GM12878 (cell line): ENCODE results near the gene WNT3A. TPM values are rescaled to one million over a fixed set of nuclear protein-coding genes. Genes with fewer than 3 reads are reported as not detected.
A peak's percentile ranks its signal among the peaks of the same experiment; 100 is the strongest.

Source experiments
- ATAC-seq: fragments of 200-7000 bp; cut with Tn5 transposase; 3 replicates; pipeline ENCODE4 v1.9.1; 2020; ENCODE audit warnings: mild to moderate bottlenecking, moderate library complexity
- BruUV-seq: library from RNA; stranded (reverse); fragments of 400-500 nt; replicated peaks from 2 replicates; lab custom pipeline; 2021; lab: Mats Ljungman, UMichigan
- CTCF ChIA-PET: fragments of 300-600 bp; sonication (Branson Sonifier 250); formaldehyde crosslinking; extraction: SDS; loops from one replicate; lab custom pipeline; 2021; ENCODE audit warnings: inconsistent platforms; lab: Yijun Ruan, JAX
- POLR2A ChIA-PET: fragments of 350-600 bp; formaldehyde crosslinking; extraction: SDS; loops from one replicate; lab custom pipeline; 2021; ENCODE audit warnings: inconsistent platforms; lab: Charles Lee
- RAD21 ChIA-PET: fragments of 300-600 bp; sonication (Branson Sonifier 250); formaldehyde crosslinking; loops from one replicate; lab custom pipeline; 2023; ENCODE audit warnings: antibody characterized with exemption; ENCODE audit not compliant: unreplicated experiment; lab: Charles Lee
- SMC1A ChIA-PET: fragments of 300-600 bp; sonication (Branson Sonifier 250); formaldehyde crosslinking; loops from one replicate; lab custom pipeline; 2023; ENCODE audit not compliant: unreplicated experiment, uncharacterized antibody; lab: Charles Lee
- DNase-seq: peaks from one replicate; pipeline ENCODE4 v3.0.0-alpha.2; 2011; ENCODE audit warnings: low read depth, low spot score
- FAIRE-seq: peaks from 3 replicates; lab custom pipeline; 2011; peaks lifted over from hg19 to GRCh38; lab: Jason Lieb, UNC
- H2AFZ ChIP-seq: 2 replicates; pipeline ENCODE4 v1.6.0; 2011; ENCODE audit warnings: low read depth, low read length, control low read depth; ENCODE audit not compliant: control insufficient read depth
- H3K27ac ChIP-seq: 2 replicates; pipeline ENCODE4 v1.5.1; 2011; ENCODE audit warnings: control low read depth; ENCODE audit not compliant: control insufficient read depth, insufficient read depth
- H3K27me3 ChIP-seq, 2 experiments: replicated peaks in 1 of 2; 2 replicates each; pipeline versions ENCODE4 v1.6.0 to v1.6.1; 2011; ENCODE audit warnings: low read length in 1 of 2; ENCODE audit not compliant: control insufficient read depth in 2 of 2, insufficient read depth in 2 of 2
- H3K36me3 ChIP-seq, 2 experiments: 2 replicates each; pipeline ENCODE4 v1.5.1; 2011; ENCODE audit warnings: low read length in 1 of 2; ENCODE audit not compliant: control insufficient read depth in 2 of 2, insufficient read depth in 2 of 2
- H3K4me1 ChIP-seq: 2 replicates; pipeline ENCODE4 v1.6.1; 2011; ENCODE audit warnings: mild to moderate bottlenecking, low read length, moderate library complexity, mixed read lengths; ENCODE audit not compliant: control insufficient read depth, insufficient read depth
- H3K4me2 ChIP-seq: 2 replicates; pipeline ENCODE4 v1.6.0; 2011; ENCODE audit warnings: control low read depth; ENCODE audit not compliant: control insufficient read depth, insufficient read depth
- H3K4me3 ChIP-seq: fragments of 200-600 bp; sonication (generic); 2 replicates; pipeline ENCODE4 v1.5.1; 2016
- H3K79me2 ChIP-seq: 2 replicates; pipeline ENCODE4 v1.6.0; 2011; ENCODE audit warnings: low read length; ENCODE audit not compliant: control insufficient read depth, insufficient read depth
- H3K9ac ChIP-seq: 2 replicates; pipeline ENCODE4 v1.8.0; 2011; ENCODE audit warnings: low read length, control low read depth, mixed read lengths; ENCODE audit not compliant: control insufficient read depth, insufficient read depth
- H3K9me3 ChIP-seq: replicated peaks from 3 replicates; pipeline ENCODE4 v1.5.1; 2011; ENCODE audit warnings: mild to moderate bottlenecking, low read length; ENCODE audit not compliant: control insufficient read depth, insufficient read depth
- H4K20me1 ChIP-seq: 2 replicates; pipeline ENCODE4 v1.6.0; 2011; ENCODE audit not compliant: control insufficient read depth, insufficient read depth
- CHD1 ChIP-seq: IDR thresholded peaks from 2 replicates; pipeline ENCODE4 v1.6.1; 2012; ENCODE audit warnings: low read depth, low read length, improper control_type of control experiment
- EED ChIP-seq: sonication (generic); IDR thresholded peaks from 2 replicates; pipeline ENCODE4 v1.6.1; 2016; ENCODE audit warnings: antibody characterized with exemption, low read depth
- ESRRA ChIP-seq: IDR thresholded peaks from 2 replicates; pipeline ENCODE4 v1.6.1; 2012; ENCODE audit warnings: mild to moderate bottlenecking, low read length, improper control_type of control experiment
- FOXM1 ChIP-seq: IDR thresholded peaks from 2 replicates; pipeline ENCODE4 v1.6.1; 2012; ENCODE audit warnings: low read depth, mild to moderate bottlenecking, inconsistent platforms, low read length, moderate library complexity
- POLR2AphosphoS2 ChIP-seq: IDR thresholded peaks from 2 replicates; pipeline ENCODE4 v1.6.1; 2011; ENCODE audit warnings: low read depth, mild to moderate bottlenecking, low read length, improper control_type of control experiment, moderate library complexity
- POLR2AphosphoS5 ChIP-seq: IDR thresholded peaks from 2 replicates; pipeline ENCODE4 v1.6.1; 2011; ENCODE audit warnings: mild to moderate bottlenecking, low read length, inconsistent platforms
- SMC3 ChIP-seq: IDR thresholded peaks from 2 replicates; pipeline ENCODE4 v1.6.1; 2011; ENCODE audit warnings: low read length, improper control_type of control experiment, borderline replicate concordance
- STAT3 ChIP-seq: IDR thresholded peaks from 2 replicates; pipeline ENCODE4 v1.6.1; 2011; ENCODE audit warnings: low read depth, low read length, improper control_type of control experiment
- SUZ12 ChIP-seq: fragments of 200-600 bp; sonication (generic); IDR thresholded peaks from one replicate; pipeline ENCODE4 v1.6.1; 2018; ENCODE audit warnings: antibody characterized with exemption, mild to moderate bottlenecking; ENCODE audit not compliant: unreplicated experiment
- TCF7 ChIP-seq: IDR thresholded peaks from 2 replicates; pipeline ENCODE4 v1.6.1; 2014; ENCODE audit warnings: antibody characterized with exemption, borderline replicate concordance
- WGBS: methylation state at CpG from one replicate; pipeline ENCODE4 v1.1.6; 2016; ENCODE audit warnings: low lambda C conversion rate; ENCODE audit not compliant: insufficient replicate concordance, insufficient coverage; ENCODE audit errors: missing lambda C conversion rate; 5-methylcytosine and 5-hydroxymethylcytosine counted together
- in situ Hi-C: fragments of 300-500 bp; cut with MboI; formaldehyde crosslinking; loops from 9 replicates; pipeline ENCODE4 v1.14.3; 2018; ENCODE audit warnings: mixed read lengths
- intact Hi-C: fragments of 100-400 bp; cut with micrococcal nuclease; formaldehyde crosslinking; loops from one replicate; pipeline ENCODE4 v1.14.2; 2022; ENCODE audit not compliant: unreplicated experiment
- polyA plus RNA-seq, 11 experiments: library from polyadenylated mRNA; depleted of rRNA in 4 of 11; unstranded in 6 of 11; stranded (reverse) in 5 of 11; fragments of >200 nt; fragmentation: Nextera tagmentation in 4 of 11; fragmentation: Illumina TruSeq in 1 of 11; extraction: Ambion mirVana in 4 of 11; extraction: Trizol in 1 of 11; gene quantifications; 1 replicate in 1 of 11; 2 replicates in 10 of 11; pipeline versions ENCODE4 v1.2.1 to v1.2.3, GENCODE V29; 2011 to 2016; ENCODE audit warnings: inconsistent platforms in 2 of 11, missing spikeins in 2 of 11, low read depth in 1 of 11
- total RNA-seq, 4 experiments: library from RNA; depleted of rRNA in 3 of 4; stranded (reverse); fragments of >200 nt in 3 of 4; fragmentation: Illumina TruSeq in 1 of 4; extraction: Trizol in 1 of 4; gene quantifications; 2 replicates each; pipeline versions ENCODE4 v1.2.1 to v1.2.3, GENCODE V29; 2013 to 2021
- TF ChIP-seq, protein P1 (sequence below): IDR thresholded peaks from 2 replicates; pipeline ENCODE4 v1.6.1; 2012; ENCODE audit warnings: improper control_type of control experiment, low read depth, low read length; ENCODE audit not compliant: insufficient replicate concordance
- TF ChIP-seq, protein P2 (sequence below): IDR thresholded peaks from 2 replicates; pipeline ENCODE4 v1.6.1; 2012; ENCODE audit warnings: low read length, inconsistent platforms
- TF ChIP-seq, protein P3 (sequence below): fragments of 150-350 bp; IDR thresholded peaks from 2 replicates; pipeline ENCODE4 v1.6.1; 2014; ENCODE audit warnings: mild to moderate bottlenecking, low read depth, low read length

Gene WNT3A
- total and polyA plus RNA-seq, 10 of the 15 experiments (the other 5 are each of a cell fraction or from before 2014, with no cell fraction given), result 0.16 TPM; not detected in 9

DNA sequence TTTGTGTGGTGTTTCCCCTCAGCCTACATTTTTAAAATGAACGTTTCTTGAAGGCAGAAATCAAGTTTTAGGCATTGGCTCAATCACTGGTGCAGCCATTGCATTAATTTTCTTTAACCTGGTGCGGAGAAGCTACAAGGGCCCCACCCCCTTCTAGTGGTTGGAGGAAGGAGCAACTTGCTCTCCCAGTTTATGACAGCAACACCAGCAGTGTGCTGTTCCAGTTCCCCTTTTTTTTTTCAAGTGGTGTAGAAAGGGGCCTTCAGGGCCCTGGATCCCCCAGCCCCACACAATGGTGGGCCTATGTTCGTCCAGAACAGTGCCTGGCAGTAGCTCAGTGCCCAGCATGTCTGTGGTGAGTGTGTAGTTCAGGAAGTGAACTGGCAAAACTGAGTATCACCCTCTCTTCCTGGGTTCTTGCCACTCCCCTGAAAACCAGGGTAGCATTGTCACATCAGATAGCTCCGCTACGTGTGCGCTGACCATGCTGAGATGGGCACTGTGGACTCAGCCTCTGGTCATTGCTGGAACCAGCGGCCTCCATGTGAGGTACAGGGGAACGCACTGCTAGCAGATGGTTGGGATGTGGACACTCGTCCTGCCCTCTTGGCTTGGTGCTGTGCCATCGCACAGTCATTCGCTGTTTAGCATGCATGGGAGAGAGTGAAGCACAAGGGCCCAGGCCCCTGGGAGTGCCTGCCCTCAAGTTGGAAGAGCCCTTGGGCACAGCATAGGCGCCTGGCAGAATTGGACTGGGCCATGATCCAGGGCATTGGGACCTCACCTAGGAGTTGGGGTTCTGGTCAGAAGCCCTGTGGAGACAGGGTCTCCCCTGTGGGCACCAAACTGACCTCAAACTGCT, 83.0 kb downstream of the WNT3A start:
- H3K4me2 ChIP-seq, result peak overlapping the region; percentile 77
- FAIRE-seq (no peak), ATAC-seq (peak; percentile 58), DNase-seq (no peak)
- H3K27me3 ChIP-seq, result no peaks in the 10 kb centered on the region
- no TSS peak for BruUV-seq
- 70% methylated on average over 12 of the region's 12 CpGs for WGBS
- peaks cover 100% of the 10 kb centered on the region for H3K79me2 ChIP-seq
- ChIA-PET CTCF (no interaction called here), RAD21 (interaction anchor here (1.7 kb wide), 1 partner anchor 12 kb away, joined by 3 read pairs; no protein-coding TSS in a partner anchor), SMC1A (interaction anchor here (0.5 to 1.2 kb wide), 2 partner anchors 410 to 1236 kb away, joined by 3 to 4 read pairs; no protein-coding TSS in a partner anchor), POLR2A (no interaction called here)
- H3K9me3 ChIP-seq, result peaks cover 25% of the 10 kb centered on the region; the same call in 2 of the 3 replicates
- no peak overlapping the region for H3K4me3 ChIP-seq
- no peak overlapping the region for H3K27ac ChIP-seq
- H4K20me1 ChIP-seq, result peaks cover 72% of the 10 kb centered on the region
- in situ Hi-C loops, result no loop called here
- no peak overlapping the region for H3K9ac ChIP-seq
- H3K36me3 ChIP-seq, result peaks cover 15 to 26% of the 10 kb centered on the region in 2 experiments; a peak in 3 of 4 replicates
- intact Hi-C loops, result no loop called here
- no peak overlapping the region for H2AFZ ChIP-seq
- H3K4me1 ChIP-seq, result peaks cover 56% of the 10 kb centered on the region
- TF ChIP-seq, protein P1, sequence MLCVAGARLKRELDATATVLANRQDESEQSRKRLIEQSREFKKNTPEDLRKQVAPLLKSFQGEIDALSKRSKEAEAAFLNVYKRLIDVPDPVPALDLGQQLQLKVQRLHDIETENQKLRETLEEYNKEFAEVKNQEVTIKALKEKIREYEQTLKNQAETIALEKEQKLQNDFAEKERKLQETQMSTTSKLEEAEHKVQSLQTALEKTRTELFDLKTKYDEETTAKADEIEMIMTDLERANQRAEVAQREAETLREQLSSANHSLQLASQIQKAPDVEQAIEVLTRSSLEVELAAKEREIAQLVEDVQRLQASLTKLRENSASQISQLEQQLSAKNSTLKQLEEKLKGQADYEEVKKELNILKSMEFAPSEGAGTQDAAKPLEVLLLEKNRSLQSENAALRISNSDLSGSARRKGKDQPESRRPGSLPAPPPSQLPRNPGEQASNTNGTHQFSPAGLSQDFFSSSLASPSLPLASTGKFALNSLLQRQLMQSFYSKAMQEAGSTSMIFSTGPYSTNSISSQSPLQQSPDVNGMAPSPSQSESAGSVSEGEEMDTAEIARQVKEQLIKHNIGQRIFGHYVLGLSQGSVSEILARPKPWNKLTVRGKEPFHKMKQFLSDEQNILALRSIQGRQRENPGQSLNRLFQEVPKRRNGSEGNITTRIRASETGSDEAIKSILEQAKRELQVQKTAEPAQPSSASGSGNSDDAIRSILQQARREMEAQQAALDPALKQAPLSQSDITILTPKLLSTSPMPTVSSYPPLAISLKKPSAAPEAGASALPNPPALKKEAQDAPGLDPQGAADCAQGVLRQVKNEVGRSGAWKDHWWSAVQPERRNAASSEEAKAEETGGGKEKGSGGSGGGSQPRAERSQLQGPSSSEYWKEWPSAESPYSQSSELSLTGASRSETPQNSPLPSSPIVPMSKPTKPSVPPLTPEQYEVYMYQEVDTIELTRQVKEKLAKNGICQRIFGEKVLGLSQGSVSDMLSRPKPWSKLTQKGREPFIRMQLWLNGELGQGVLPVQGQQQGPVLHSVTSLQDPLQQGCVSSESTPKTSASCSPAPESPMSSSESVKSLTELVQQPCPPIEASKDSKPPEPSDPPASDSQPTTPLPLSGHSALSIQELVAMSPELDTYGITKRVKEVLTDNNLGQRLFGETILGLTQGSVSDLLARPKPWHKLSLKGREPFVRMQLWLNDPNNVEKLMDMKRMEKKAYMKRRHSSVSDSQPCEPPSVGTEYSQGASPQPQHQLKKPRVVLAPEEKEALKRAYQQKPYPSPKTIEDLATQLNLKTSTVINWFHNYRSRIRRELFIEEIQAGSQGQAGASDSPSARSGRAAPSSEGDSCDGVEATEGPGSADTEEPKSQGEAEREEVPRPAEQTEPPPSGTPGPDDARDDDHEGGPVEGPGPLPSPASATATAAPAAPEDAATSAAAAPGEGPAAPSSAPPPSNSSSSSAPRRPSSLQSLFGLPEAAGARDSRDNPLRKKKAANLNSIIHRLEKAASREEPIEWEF, result no peak
- TF ChIP-seq POLR2AphosphoS2 (0 out of 2 replicates have a peak, but pooled peaks have one; percentile 18), FOXM1 (no peak), SMC3 (no peak), STAT3 (no peak), POLR2AphosphoS5 (peak; percentile 25; the same call in 1 of the 2 replicates), TCF7 (no peak), CHD1 (no peak), SUZ12 (no peak), EED (no peak), ESRRA (no peak)
- TF ChIP-seq, protein P2, sequence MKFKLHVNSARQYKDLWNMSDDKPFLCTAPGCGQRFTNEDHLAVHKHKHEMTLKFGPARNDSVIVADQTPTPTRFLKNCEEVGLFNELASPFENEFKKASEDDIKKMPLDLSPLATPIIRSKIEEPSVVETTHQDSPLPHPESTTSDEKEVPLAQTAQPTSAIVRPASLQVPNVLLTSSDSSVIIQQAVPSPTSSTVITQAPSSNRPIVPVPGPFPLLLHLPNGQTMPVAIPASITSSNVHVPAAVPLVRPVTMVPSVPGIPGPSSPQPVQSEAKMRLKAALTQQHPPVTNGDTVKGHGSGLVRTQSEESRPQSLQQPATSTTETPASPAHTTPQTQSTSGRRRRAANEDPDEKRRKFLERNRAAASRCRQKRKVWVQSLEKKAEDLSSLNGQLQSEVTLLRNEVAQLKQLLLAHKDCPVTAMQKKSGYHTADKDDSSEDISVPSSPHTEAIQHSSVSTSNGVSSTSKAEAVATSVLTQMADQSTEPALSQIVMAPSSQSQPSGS, result no peak
- TF ChIP-seq, protein P3, sequence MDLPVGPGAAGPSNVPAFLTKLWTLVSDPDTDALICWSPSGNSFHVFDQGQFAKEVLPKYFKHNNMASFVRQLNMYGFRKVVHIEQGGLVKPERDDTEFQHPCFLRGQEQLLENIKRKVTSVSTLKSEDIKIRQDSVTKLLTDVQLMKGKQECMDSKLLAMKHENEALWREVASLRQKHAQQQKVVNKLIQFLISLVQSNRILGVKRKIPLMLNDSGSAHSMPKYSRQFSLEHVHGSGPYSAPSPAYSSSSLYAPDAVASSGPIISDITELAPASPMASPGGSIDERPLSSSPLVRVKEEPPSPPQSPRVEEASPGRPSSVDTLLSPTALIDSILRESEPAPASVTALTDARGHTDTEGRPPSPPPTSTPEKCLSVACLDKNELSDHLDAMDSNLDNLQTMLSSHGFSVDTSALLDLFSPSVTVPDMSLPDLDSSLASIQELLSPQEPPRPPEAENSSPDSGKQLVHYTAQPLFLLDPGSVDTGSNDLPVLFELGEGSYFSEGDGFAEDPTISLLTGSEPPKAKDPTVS, result no peak
